AG10803 (cell line): ENCODE measurements around the gene DDX54.

Experiments used
- DNase-seq: peaks from one replicate; pipeline ENCODE4 v3.0.0; 2010; ENCODE audit warnings: low read depth
- H3K4me3 ChIP-seq: 2 replicates; pipeline ENCODE4 v1.5.1; 2011; ENCODE audit warnings: mild to moderate bottlenecking, low read length, control low read depth
- CTCF ChIP-seq: conservative IDR thresholded peaks from 2 replicates; pipeline ENCODE4 v1.5.1; 2011; ENCODE audit warnings: mild to moderate bottlenecking, low read length, control low read depth, inconsistent platforms

The DDX54 gene

GRCh38 chr12:113222730-113223531, 37.7 kb upstream of the DDX54 start:
- DNase-seq: peak; percentile 88
- peak overlapping the region; percentile 90 for H3K4me3 ChIP-seq
- TF ChIP-seq CTCF: no peak

- peak overlapping the region; percentile 90 for H3K4me3 ChIP-seq
- no peak for TF ChIP-seq CTCF
- no peak for DNase-seq
These were observed 36.9 kb upstream of the DDX54 start for GRCh38 chr12:113221997-113222729.

GRCh38 chr12:113221181-113221996, 36.1 kb upstream of the DDX54 start, which contains the start of gene TPCN1:
TPCN1 (plus strand) TSS chr12:113221464; CDS start chr12:113226853, 5,389 bp downstream.
- peak within 1 kb of the TSS; percentile 90 for H3K4me3 ChIP-seq
- TF ChIP-seq CTCF: no peak
- DNase-seq: peak; percentile 100

- peak overlapping the region; percentile 88 for H3K4me3 ChIP-seq
- DNase-seq: no peak
- no peak for TF ChIP-seq CTCF
These were observed 35.4 kb upstream of the DDX54 start for GRCh38 chr12:113220593-113221180.

- no peak for DNase-seq
- TF ChIP-seq CTCF: no peak
- H3K4me3 ChIP-seq: no peak overlapping the region
These were observed 30.7 kb upstream of the DDX54 start for GRCh38 chr12:113216027-113216426.

- no peak for TF ChIP-seq CTCF
- DNase-seq: peak; percentile 99
- H3K4me3 ChIP-seq: no peak overlapping the region
These were observed 29.7 kb upstream of the DDX54 start for GRCh38 chr12:113214895-113215400.
